SIG-M5 (cell line): ENCODE measurements around the gene ESR1.
"Not testable (repeated sequence)": the region's sequence is repeated elsewhere in the genome, so short reads cannot be mapped to it uniquely, and the experiment has no call there.

ENCODE experiments used
- DNase-seq: peaks from one replicate; lab custom pipeline; 2025; lab: John Stamatoyannopoulos, UW

ESR1 gene

GRCh38 chr6:152136449-152136825 lies 329.0 kb downstream of the ESR1 start:
- no peak for DNase-seq

DNA sequence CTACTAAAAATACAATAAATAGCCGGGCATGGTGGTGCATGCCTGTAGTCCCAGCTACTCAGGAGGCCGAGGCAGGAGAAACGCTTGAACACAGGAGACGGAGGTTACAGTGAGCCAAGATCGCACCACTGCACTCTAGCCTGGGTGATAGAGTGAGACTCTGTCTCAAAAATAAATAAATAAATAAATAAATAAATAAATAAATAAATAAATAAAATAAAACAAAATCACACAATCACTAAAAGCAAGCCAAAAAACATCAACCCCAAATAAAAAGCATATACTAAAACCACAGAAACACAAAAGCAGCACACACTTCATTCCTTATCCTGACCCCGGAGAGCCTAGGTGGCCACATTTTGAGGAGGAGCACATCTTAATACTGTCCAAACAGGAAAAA lies 330.9 kb downstream of the ESR1 start:
- not testable (repeated sequence) for DNase-seq

- no peak for DNase-seq
Measured at GRCh38 chr6:152142105-152142504, 334.6 kb downstream of the ESR1 start.

DNA sequence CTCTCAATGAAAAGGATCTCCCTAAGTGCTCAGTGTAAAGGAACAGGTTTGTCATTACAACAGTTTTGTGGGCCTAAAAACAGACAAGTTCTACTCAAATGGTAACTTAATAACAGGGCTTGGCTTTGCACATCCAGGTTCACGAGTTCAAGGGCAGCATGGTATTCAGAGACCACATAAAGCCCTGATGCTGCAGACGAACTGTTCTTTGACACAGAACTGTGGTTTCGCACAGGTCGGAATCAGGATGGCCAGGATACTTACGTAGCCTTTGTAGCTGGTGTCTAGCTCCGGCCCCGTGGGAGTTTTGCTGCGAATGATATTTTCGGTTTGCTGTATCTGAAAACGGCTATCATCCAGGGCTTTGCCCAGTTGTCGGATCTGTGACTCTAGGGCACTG lies 335.9 kb downstream of the ESR1 start:
- DNase-seq = no peak

DNA sequence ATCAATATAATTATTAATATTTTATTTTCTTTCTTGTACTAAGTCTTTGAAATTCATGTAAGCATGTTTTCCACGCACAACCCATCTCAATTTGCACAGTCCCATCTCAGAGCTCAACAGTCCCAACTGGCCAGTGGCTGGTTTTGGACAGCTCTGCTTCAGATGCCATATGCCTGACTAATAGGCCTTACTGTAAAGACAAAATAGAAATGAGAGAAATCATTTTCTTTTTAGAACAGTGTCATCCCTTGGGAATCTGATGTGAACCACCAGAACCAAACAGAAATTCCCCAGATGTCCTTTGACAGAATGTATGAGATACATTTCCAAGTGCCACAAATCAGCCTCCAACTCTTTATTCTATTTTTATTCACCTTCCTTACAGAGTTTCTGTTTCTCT lies 338.9 kb downstream of the ESR1 start:
- no peak for DNase-seq

DNA sequence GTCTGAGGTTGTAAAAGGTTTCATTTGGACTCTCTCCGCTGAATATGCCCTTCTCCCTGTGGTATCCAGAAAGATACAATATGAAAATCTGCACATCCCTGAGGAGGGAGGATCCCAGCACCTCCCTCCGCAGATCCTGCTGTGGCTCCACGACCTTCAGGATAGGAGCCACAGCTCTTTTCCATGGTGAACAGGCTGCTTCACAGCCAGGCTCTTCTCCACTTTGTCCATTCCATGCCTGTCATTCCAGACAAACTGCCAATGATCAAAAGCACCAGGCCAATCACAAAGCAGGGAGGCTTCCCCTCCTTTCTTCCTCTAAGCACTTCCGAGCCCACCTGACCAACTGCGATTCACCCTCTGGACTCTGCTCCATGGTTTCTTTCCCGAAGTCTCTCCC lies 339.8 kb downstream of the ESR1 start:
- no peak for DNase-seq

DNA sequence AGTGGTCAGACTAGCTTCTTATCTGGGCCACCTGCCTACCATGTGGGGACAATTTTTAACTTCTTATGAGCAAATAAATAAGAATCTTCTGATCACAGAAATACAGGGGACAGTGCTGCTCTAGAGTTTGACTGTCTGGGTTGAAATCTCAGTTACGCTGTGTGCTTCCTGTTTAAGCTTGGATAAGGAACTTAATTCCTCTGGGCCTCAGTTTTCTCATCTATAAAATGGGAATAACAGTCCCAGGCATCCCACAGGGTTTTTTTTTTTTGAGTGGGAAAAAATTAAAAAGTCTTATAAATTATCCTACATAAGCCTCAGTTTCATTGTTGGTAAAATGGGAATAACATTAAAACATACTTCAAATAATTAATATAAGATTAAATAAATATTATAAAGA lies 340.9 kb downstream of the ESR1 start:
- no peak for DNase-seq

DNA sequence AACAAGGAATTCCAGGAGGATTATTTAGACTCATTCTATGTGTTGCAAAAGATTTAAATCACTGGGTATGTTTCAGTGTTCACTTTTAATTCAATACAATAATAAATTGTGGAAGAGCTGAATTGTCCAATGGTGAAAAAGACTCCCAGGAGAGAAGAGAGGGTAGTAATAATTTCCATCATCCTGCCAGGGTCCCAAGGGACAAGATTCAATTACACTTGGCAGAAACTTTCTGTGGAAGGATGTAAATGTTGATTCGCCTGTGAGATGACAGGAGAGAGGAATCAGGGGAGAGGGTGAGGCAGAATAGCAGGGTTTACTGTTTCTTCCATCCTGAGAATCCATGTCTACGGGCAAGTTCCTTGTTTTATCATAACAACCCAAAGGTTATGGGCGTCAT lies 342.7 kb downstream of the ESR1 start:
- DNase-seq = no peak

DNA sequence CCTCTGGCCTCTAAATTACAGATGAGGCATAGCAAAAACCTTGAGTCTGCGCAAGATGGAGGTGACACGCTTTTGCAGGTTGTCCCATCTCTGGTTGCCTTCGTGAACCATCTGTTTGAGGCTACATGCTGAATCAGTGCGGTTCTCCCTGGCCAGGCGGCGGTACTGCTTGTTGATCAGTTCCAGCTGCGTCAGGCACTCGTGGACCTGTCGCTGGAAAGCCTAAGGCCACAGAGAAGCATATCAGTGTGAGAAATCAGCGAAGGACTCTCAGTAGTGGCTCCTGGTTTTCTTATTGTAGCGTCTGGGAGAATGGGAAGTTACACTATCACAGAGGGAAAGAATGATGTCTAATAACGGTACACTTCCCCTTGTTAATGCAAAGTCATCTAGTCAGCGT lies 344.4 kb downstream of the ESR1 start:
- no peak for DNase-seq

- DNase-seq = no peak
Measured at GRCh38 chr6:152154559-152155356, 347.3 kb downstream of the ESR1 start.

GRCh38 chr6:152155792-152156191 lies 348.3 kb downstream of the ESR1 start:
- DNase-seq = no peak

- DNase-seq = no peak
Measured at GRCh38 chr6:152160346-152160745, 352.9 kb downstream of the ESR1 start.

DNA sequence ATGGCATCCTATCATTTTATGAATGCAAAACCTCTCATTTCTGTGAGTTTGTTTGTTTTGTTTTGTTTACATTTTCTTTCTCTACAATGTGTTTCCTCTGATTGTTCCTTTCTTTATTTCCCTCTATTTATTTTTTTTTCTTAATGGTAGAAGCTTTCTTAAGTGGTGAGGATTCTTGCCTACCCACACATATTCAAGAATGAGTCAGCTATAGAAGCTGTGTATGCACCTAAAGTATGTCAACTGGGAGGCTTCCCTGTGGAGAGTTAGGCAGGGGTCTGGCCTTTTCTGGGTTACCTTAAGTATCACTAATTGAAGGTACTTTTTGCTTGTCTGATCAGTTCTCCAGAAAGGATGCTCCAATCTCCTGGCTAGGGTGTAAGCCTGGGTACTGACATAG lies 354.0 kb downstream of the ESR1 start:
- no peak for DNase-seq

DNA sequence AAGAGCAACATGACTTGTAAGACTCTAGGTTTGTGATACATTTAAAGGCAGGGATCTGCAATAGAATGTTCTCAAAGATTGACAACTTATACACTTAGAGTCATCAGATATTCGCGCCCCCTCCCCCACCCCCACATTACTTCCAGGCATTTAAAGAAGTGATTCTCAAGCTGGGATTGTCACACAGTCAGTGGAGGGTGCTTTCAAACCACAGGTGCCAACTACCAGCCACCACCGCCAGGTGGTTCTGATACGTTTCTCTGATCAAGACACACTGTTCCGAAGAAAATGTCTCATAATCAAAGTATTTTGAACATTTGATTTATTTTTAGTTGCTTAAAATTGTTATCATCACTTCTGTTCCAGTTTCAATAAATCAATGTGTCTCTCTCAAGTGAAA lies 357.5 kb downstream of the ESR1 start:
- no peak for DNase-seq

DNA sequence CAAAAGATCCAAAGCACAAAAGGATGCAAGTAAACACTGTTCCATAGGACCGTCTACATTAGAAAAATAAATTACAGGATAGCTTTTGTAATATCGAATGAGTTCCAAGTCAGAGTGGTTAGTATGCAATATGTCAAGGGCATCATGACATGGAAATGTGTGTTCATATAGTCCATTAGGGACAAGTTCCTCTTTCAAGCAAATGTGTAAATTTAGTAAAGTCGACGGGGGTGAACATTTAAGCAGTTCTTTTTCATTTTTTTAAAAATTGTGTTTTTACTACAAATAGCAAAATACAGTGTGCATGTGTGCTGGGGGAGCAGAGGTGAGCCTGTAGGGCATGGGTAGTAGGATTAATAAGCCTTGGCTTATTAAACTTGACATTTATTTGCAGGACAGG lies 359.0 kb downstream of the ESR1 start:
- DNase-seq = no peak

GRCh38 chr6:152166897-152167296 lies 359.4 kb downstream of the ESR1 start:
- DNase-seq = no peak

DNA sequence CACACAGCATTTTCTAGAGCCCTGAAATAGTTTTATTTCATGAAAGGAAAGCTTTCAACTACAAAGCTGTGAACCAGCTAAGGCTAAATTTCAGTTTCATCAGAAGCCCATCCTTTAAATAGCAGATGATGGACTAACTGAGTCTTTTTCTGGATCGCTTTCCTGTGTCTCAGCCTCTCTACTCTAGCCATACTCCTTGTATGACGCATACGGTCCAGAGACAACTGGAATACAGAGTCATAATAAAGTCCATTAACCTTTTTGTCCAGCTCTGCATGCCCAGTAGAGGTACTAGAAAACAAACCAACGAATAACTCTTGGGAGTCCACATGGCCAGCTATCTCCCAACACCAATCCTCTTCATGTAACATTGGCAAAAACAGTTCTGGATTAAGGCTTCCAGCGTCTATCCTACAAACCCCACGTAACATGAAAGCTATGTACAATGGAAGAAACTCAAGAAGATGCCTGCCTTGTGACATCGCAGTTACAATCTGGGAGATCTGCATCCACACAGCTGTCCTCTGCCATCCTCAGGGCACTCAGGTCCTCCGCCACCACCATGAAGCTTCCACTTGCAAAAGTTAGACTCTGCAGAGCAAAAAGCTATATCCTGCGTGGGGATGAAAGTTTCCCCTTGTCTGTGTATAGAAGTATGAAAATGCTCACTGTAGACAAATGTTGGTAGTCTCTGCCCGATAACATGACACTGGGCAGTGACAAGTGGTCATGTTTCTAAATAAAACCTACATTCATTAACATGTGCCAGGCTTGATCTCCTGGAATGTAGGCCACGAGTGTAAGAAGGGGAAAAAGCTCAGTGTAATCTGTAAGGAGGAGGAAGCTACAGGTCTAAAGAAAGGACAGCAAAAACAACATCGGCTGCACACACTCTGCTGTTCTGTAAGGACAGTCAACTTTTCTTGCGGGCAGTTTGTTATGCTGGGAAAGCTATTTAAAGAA lies 360.4 kb downstream of the ESR1 start:
- DNase-seq = no peak

GRCh38 chr6:152170313-152170701 lies 362.8 kb downstream of the ESR1 start:
- DNase-seq = no peak

DNA sequence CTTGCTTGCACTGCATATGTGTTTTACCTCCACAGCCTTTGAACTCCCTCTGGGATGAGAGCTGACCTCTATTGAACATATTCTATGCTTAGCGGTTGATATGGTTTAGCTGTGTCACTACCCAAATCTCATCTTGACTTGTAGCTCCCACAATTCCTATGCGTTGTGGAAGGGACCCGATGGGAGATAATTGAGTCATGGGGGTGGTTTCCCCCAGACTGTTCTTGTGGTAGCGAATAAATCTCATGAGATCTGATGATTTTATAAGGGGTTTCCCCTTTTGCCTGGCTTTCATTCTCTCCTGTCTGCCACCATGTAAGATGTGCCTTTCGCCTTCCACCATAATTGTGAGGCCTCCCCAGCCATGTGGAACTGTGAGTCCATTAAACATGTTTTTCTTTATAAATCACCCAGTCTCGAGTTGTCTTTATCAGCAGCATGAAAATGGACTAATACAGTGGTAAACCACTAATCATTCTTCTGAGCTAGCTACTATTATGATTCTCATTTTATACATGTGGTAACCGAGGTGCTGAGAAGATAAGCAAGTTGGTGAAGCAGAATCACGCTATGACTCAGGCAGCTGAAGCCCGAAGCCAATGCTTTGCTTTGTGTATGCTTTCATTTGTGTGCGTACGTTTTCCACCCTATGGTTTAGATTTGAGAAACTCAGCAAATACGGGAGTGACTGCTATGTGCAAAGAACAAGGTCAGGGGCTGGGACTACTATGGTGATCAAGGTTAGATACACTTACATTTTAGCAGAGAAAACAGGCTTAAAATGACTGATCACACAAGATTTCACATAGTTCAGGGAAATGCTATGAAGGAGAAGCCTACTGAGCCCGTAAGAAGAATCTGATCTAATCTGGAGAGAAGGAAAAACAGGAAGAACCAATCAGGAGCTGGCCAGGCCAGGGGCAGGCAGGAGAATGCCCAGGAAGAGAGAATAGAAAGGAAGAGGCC lies 363.5 kb downstream of the ESR1 start:
- DNase-seq = no peak

DNA sequence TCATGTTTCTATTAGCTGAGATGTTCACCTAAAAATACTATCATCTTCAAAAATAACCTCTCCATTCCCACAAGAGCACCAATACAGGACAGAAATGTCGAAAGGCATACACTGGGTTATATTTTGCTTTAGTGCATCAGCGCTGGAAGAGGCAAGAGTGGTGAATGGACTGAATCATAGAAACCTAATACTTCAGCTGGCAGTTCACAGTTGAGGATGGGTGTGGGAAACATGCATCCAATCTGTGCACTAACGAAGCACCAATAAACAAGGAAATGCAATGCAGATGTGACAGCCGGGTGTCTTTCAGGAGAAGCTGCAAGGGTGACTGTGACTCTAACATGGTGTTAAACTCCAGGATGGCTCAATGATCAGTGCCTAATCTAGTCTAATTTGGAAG lies 365.8 kb downstream of the ESR1 start:
- no peak for DNase-seq

DNA sequence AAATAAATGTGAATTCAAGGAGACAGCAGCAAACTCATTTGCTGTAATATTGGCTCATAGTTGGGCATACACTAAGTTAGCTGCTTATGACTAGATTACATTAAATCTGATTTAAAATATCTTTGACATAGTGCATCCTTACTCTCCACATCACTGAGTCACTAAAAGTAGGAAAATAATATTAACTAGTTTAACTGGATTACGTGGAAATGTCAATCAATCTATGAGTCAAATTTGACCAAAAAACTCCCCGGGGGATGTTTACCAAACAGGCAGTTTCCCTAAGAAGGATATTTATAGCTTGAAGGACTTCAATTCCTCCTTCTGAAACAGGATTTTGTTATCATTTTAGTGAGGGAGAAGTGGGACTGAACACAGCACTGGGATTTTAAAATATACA lies 366.5 kb downstream of the ESR1 start:
- DNase-seq = no peak

DNA sequence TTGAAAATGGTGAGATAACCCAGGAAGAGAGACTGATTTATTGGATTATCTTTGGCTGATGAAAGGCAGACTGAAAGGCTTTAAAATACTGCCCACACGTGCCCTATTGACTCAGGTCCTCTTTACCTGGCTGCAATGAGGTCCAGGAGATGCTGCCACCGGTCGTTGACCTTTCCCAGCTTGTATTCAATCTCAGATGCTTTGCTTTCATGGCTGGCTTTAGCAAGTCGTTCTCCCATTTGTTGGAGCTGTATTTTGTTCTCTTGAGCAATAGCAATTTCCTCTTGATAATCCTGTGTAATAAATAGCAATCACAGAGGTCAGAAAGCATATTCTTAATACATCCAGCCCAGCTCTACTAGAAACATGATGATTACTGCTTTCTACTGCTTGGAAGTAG lies 368.8 kb downstream of the ESR1 start:
- no peak for DNase-seq
